ENCODE results near the gene FHIP2A.
"Not testable (repeated sequence)": the region's sequence is repeated elsewhere in the genome, so short reads cannot be mapped to it uniquely, and the experiment has no call there.

The FHIP2A gene

GRCh38 chr10:114780577-114781184 lies 40.9 kb upstream of the FHIP2A start:
- no peak for TF ChIP-seq CTCF (IDR thresholded peaks at IDR 0.05; ENCODE audit: low read depth, low read length)
- peaks cover 4% of the 10 kb centered on the region for H3K4me1 ChIP-seq
- H3K36me3 ChIP-seq: no peaks in the 10 kb centered on the region
- DNase-seq: no peak
- no peaks in the 10 kb centered on the region for H3K9me3 ChIP-seq
- no peak overlapping the region for H3K4me3 ChIP-seq (ENCODE audit: low read depth, low read length)
- H3K27me3 ChIP-seq: no peaks in the 10 kb centered on the region

GRCh38 chr10:114782666-114783065 lies 38.9 kb upstream of the FHIP2A start:
- TF ChIP-seq CTCF (IDR thresholded peaks at IDR 0.05; ENCODE audit: low read depth, low read length): no peak
- Histone ChIP-seq H3K4me3 (ENCODE audit: low read depth, low read length) (no peak overlapping the region), H3K36me3 (no peaks in the 10 kb centered on the region), H3K27me3 (no peaks in the 10 kb centered on the region), H3K4me1 (peaks cover 4% of the 10 kb centered on the region), H3K9me3 (no peaks in the 10 kb centered on the region)
- DNase-seq: no peak

- Histone ChIP-seq H3K9me3 (no peaks in the 10 kb centered on the region), H3K4me1 (peaks cover 4% of the 10 kb centered on the region), H3K4me3 (ENCODE audit: low read depth, low read length) (no peak overlapping the region), H3K36me3 (no peaks in the 10 kb centered on the region), H3K27me3 (no peaks in the 10 kb centered on the region)
- no peak for TF ChIP-seq CTCF (IDR thresholded peaks at IDR 0.05; ENCODE audit: low read depth, low read length)
- no peak for DNase-seq
These were observed 37.9 kb upstream of the FHIP2A start for GRCh38 chr10:114783686-114784085.

GRCh38 chr10:114786492-114786891 lies 35.1 kb upstream of the FHIP2A start:
- H3K4me3 ChIP-seq (ENCODE audit: low read depth, low read length); H3K9me3 ChIP-seq; H3K4me1 ChIP-seq; H3K27me3 ChIP-seq; H3K36me3 ChIP-seq: not testable (repeated sequence)
- TF ChIP-seq CTCF (IDR thresholded peaks at IDR 0.05; ENCODE audit: low read depth, low read length): peak; percentile 58
- peak; percentile 9 for DNase-seq

- DNase-seq; H3K9me3 ChIP-seq; H3K4me3 ChIP-seq (ENCODE audit: low read depth, low read length); H3K36me3 ChIP-seq; H3K27me3 ChIP-seq; H3K4me1 ChIP-seq: not testable (repeated sequence)
These were observed 34.4 kb upstream of the FHIP2A start for GRCh38 chr10:114787131-114787530.

- no peak for DNase-seq
- no peaks in the 10 kb centered on the region for H3K4me1 ChIP-seq
- TF ChIP-seq CTCF (IDR thresholded peaks at IDR 0.05; ENCODE audit: low read depth, low read length): no peak
- H3K9me3 ChIP-seq: no peaks in the 10 kb centered on the region
- no peaks in the 10 kb centered on the region for H3K27me3 ChIP-seq
- H3K4me3 ChIP-seq (ENCODE audit: low read depth, low read length): no peak overlapping the region
- H3K36me3 ChIP-seq: no peaks in the 10 kb centered on the region
These were observed 29.8 kb upstream of the FHIP2A start for GRCh38 chr10:114791768-114792167.

GRCh38 chr10:114795039-114795438 lies 26.5 kb upstream of the FHIP2A start:
- no peaks in the 10 kb centered on the region for H3K27me3 ChIP-seq
- no peaks in the 10 kb centered on the region for H3K36me3 ChIP-seq
- no peak overlapping the region for H3K4me3 ChIP-seq (ENCODE audit: low read depth, low read length)
- no peaks in the 10 kb centered on the region for H3K4me1 ChIP-seq
- H3K9me3 ChIP-seq: no peaks in the 10 kb centered on the region
- no peak for TF ChIP-seq CTCF (IDR thresholded peaks at IDR 0.05; ENCODE audit: low read depth, low read length)
- DNase-seq: peak; percentile 16

Measured in BE2C (cell line).